Measurements from ENCODE around the gene DNAH5.

DNA sequence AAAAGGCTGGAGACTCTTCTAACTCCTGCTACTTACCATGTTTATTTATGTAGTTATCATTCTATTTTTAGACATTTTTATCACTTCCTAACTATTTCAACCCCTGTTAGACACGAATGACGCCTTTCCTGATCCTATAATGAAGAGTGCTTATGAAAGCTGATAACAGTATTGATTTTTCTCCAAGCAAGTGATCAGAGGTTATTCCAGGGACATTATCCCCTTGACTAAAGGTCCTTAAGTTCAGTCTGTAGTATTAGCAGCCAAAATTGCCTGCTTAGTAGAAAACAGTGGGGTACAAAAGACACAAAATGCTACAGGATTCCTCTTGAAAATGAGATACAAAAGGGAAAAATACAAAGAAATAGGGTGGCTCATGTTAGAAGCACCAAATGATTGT, 235.6 kb downstream of the DNAH5 start:
- TF ChIP-seq, protein P1, sequence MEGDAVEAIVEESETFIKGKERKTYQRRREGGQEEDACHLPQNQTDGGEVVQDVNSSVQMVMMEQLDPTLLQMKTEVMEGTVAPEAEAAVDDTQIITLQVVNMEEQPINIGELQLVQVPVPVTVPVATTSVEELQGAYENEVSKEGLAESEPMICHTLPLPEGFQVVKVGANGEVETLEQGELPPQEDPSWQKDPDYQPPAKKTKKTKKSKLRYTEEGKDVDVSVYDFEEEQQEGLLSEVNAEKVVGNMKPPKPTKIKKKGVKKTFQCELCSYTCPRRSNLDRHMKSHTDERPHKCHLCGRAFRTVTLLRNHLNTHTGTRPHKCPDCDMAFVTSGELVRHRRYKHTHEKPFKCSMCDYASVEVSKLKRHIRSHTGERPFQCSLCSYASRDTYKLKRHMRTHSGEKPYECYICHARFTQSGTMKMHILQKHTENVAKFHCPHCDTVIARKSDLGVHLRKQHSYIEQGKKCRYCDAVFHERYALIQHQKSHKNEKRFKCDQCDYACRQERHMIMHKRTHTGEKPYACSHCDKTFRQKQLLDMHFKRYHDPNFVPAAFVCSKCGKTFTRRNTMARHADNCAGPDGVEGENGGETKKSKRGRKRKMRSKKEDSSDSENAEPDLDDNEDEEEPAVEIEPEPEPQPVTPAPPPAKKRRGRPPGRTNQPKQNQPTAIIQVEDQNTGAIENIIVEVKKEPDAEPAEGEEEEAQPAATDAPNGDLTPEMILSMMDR (IDR thresholded peaks at IDR 0.05), result no peak
- no peak for TF ChIP-seq POLR2A (IDR thresholded peaks at IDR 0.05)
